HepG2 (cell line): ENCODE results near the gene DDX23. TPM values are rescaled to one million over a fixed set of nuclear protein-coding genes. Genes with fewer than 3 reads are reported as not detected.

Source experiments
- CC2D1A ChIP-seq: sonication (generic); formaldehyde crosslinking; IDR thresholded peaks from 2 replicates; pipeline ENCODE4 v1.8.1; 2023; ENCODE audit warnings: mild to moderate bottlenecking, missing genetic modification reagents
- CEBPB ChIP-seq: IDR thresholded peaks from 2 replicates; pipeline ENCODE4 v1.6.1; 2011; ENCODE audit warnings: low read depth, low read length, improper control_type of control experiment, borderline replicate concordance
- FOXK1 ChIP-seq: sonication (generic); formaldehyde crosslinking; IDR thresholded peaks from 2 replicates; pipeline ENCODE4 v1.4.0; 2020; ENCODE audit warnings: low read depth, missing genetic modification reagents, borderline replicate concordance
- MED13 ChIP-seq: sonication (generic); formaldehyde crosslinking; IDR thresholded peaks from 2 replicates; pipeline ENCODE4 v1.5.0; 2020; ENCODE audit warnings: missing genetic modification reagents
- MIER3 ChIP-seq: IDR thresholded peaks from 2 replicates; pipeline ENCODE4 v1.6.1; 2016; ENCODE audit warnings: missing compliant biosample characterization, borderline replicate concordance
- NFE2 ChIP-seq: sonication (generic); formaldehyde crosslinking; IDR thresholded peaks from 2 replicates; pipeline ENCODE4 v1.4.0; 2020; ENCODE audit warnings: missing genetic modification reagents
- SATB2 ChIP-seq: sonication (generic); formaldehyde crosslinking; IDR thresholded peaks from 2 replicates; pipeline ENCODE4 v1.5.0; 2020; ENCODE audit warnings: missing genetic modification reagents
- TRIM24 ChIP-seq: sonication (generic); formaldehyde crosslinking; IDR thresholded peaks from 2 replicates; pipeline ENCODE4 v1.8.0; 2022; ENCODE audit warnings: mild to moderate bottlenecking, missing genetic modification reagents
- ZC3H13 ChIP-seq: sonication (generic); formaldehyde crosslinking; IDR thresholded peaks from 2 replicates; pipeline ENCODE4 v1.8.1; 2023; ENCODE audit warnings: mild to moderate bottlenecking, missing genetic modification reagents, moderate library complexity
- ZNF598 ChIP-seq: sonication (generic); formaldehyde crosslinking; IDR thresholded peaks from 2 replicates; pipeline ENCODE4 v1.5.1; 2020; ENCODE audit warnings: mild to moderate bottlenecking, missing genetic modification reagents, borderline replicate concordance
- polyA plus RNA-seq, 8 experiments: library from polyadenylated mRNA; depleted of rRNA in 3 of 8; stranded (reverse) in 7 of 8; unstranded in 1 of 8; fragments of >200 nt; fragmentation: Illumina TruSeq in 4 of 8; extraction: Trizol in 4 of 8; gene quantifications; 2 replicates each; pipeline versions ENCODE4 v1.2.1 to v1.2.3, GENCODE V29; 2011 to 2016; ENCODE audit warnings: low read depth in 4 of 8, missing spikeins in 1 of 8, mixed read lengths in 1 of 8; ENCODE audit not compliant: insufficient read depth in 1 of 8
- total RNA-seq, 5 experiments: library from RNA; depleted of rRNA; stranded (reverse); fragments of >200 nt; fragmentation: Illumina TruSeq; extraction: Trizol; gene quantifications; 2 replicates each; pipeline ENCODE4 v1.2.3, GENCODE V29; 2016; ENCODE audit warnings: low read depth in 1 of 5
- TF ChIP-seq, protein P1 (sequence below): sonication (generic); formaldehyde crosslinking; IDR thresholded peaks from 2 replicates; pipeline ENCODE4 v1.4.0; 2020; ENCODE audit warnings: low read depth, missing genetic modification reagents
- TF ChIP-seq, protein P2 (sequence below): sonication (generic); formaldehyde crosslinking; IDR thresholded peaks from 2 replicates; pipeline ENCODE4 v1.4.0; 2020; ENCODE audit warnings: missing genetic modification reagents, borderline replicate concordance
- TF ChIP-seq, protein P3 (sequence below): sonication (generic); formaldehyde crosslinking; IDR thresholded peaks from 2 replicates; pipeline ENCODE4 v1.5.1; 2020; ENCODE audit warnings: mild to moderate bottlenecking, moderate library complexity, missing genetic modification reagents
- TF ChIP-seq, protein P4 (sequence below): sonication (generic); formaldehyde crosslinking; IDR thresholded peaks from 2 replicates; pipeline ENCODE4 v1.4.0; 2020; ENCODE audit warnings: missing genetic modification reagents

The DDX23 gene
- total and polyA plus RNA-seq, 2 of the 13 experiments (the other 11 are each of a cell fraction or from before 2014, with no cell fraction given): 35.7 to 90.0 TPM

DNA sequence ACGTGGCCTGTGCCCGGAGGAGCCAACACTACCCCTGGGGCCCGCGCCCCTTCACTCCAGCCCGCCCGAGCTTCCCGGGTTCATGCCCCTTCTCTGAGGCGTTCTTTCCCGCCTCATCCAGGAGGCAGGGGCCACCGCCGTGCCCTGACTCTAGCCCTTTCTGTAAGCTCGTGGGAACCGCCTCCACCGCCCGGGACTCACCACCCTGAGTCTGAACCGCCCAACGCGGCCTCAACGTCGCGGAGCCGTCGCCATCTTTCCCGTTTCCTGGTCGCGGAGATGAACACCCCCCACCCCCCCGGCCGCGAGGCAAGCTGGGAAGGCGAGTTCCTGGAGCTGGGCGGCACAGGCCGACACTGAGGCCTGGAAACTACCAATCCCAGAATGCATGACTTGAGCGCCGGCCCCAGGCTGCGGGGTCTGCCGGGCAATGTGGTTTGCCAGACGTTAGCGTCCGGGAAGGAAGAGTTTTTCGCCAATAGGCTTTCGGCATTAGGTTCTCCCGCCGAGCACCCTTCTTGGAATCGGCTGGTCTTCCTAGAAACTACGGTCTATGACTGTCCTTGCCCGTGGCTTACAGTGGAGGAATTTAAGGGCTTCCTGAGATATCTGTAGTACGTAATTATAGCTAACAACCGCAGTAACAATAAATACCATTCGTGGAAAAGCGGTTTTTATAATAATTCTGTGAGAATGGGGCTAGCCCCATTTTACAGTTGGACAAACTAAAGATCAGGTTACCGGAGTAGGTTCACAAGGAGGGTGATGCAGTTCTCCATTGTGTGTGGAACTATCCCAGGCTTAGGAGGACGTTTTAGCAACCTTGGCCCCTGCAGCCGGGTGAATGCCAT, at the start of gene DDX23 (continued):
- TF ChIP-seq, protein P1, sequence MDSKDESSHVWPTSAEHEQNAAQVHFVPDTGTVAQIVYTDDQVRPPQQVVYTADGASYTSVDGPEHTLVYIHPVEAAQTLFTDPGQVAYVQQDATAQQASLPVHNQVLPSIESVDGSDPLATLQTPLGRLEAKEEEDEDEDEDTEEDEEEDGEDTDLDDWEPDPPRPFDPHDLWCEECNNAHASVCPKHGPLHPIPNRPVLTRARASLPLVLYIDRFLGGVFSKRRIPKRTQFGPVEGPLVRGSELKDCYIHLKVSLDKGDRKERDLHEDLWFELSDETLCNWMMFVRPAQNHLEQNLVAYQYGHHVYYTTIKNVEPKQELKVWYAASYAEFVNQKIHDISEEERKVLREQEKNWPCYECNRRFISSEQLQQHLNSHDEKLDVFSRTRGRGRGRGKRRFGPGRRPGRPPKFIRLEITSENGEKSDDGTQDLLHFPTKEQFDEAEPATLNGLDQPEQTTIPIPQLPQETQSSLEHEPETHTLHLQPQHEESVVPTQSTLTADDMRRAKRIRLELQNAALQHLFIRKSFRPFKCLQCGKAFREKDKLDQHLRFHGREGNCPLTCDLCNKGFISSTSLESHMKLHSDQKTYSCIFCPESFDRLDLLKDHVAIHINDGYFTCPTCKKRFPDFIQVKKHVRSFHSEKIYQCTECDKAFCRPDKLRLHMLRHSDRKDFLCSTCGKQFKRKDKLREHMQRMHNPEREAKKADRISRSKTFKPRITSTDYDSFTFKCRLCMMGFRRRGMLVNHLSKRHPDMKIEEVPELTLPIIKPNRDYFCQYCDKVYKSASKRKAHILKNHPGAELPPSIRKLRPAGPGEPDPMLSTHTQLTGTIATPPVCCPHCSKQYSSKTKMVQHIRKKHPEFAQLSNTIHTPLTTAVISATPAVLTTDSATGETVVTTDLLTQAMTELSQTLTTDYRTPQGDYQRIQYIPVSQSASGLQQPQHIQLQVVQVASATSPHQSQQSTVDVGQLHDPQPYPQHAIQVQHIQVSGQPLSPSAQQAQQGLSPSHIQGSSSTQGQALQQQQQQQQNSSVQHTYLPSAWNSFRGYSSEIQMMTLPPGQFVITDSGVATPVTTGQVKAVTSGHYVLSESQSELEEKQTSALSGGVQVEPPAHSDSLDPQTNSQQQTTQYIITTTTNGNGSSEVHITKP (CRISPR knock-in tag): peak; percentile 69; the same call in 1 of the 2 replicates
- TF ChIP-seq MED13 (CRISPR knock-in tag) (peak; percentile 45; the same call in 1 of the 2 replicates), ZNF598 (no peak), SATB2 (CRISPR knock-in tag) (no peak), TRIM24 (CRISPR knock-in tag) (no peak), FOXK1 (peak; percentile 75; the same call in 1 of the 2 replicates), ZC3H13 (CRISPR knock-in tag) (0 out of 2 replicates have a peak, but pooled peaks have one; percentile 57), NFE2 (CRISPR knock-in tag) (no peak), MIER3 (peak; percentile 27; the same call in 1 of the 2 replicates), CEBPB (no peak), CC2D1A (CRISPR knock-in tag) (no peak)
- TF ChIP-seq, protein P2, sequence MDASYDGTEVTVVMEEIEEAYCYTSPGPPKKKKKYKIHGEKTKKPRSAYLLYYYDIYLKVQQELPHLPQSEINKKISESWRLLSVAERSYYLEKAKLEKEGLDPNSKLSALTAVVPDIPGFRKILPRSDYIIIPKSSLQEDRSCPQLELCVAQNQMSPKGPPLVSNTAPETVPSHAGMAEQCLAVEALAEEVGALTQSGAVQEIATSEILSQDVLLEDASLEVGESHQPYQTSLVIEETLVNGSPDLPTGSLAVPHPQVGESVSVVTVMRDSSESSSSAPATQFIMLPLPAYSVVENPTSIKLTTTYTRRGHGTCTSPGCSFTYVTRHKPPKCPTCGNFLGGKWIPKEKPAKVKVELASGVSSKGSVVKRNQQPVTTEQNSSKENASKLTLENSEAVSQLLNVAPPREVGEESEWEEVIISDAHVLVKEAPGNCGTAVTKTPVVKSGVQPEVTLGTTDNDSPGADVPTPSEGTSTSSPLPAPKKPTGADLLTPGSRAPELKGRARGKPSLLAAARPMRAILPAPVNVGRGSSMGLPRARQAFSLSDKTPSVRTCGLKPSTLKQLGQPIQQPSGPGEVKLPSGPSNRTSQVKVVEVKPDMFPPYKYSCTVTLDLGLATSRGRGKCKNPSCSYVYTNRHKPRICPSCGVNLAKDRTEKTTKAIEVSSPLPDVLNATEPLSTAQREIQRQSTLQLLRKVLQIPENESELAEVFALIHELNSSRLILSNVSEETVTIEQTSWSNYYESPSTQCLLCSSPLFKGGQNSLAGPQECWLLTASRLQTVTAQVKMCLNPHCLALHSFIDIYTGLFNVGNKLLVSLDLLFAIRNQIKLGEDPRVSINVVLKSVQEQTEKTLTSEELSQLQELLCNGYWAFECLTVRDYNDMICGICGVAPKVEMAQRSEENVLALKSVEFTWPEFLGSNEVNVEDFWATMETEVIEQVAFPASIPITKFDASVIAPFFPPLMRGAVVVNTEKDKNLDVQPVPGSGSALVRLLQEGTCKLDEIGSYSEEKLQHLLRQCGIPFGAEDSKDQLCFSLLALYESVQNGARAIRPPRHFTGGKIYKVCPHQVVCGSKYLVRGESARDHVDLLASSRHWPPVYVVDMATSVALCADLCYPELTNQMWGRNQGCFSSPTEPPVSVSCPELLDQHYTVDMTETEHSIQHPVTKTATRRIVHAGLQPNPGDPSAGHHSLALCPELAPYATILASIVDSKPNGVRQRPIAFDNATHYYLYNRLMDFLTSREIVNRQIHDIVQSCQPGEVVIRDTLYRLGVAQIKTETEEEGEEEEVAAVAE (CRISPR knock-in tag): no peak
- TF ChIP-seq, protein P3, sequence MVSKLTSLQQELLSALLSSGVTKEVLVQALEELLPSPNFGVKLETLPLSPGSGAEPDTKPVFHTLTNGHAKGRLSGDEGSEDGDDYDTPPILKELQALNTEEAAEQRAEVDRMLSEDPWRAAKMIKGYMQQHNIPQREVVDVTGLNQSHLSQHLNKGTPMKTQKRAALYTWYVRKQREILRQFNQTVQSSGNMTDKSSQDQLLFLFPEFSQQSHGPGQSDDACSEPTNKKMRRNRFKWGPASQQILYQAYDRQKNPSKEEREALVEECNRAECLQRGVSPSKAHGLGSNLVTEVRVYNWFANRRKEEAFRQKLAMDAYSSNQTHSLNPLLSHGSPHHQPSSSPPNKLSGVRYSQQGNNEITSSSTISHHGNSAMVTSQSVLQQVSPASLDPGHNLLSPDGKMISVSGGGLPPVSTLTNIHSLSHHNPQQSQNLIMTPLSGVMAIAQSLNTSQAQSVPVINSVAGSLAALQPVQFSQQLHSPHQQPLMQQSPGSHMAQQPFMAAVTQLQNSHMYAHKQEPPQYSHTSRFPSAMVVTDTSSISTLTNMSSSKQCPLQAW (CRISPR knock-in tag): peak; percentile 83; the same call in 1 of the 2 replicates
- TF ChIP-seq, protein P4, sequence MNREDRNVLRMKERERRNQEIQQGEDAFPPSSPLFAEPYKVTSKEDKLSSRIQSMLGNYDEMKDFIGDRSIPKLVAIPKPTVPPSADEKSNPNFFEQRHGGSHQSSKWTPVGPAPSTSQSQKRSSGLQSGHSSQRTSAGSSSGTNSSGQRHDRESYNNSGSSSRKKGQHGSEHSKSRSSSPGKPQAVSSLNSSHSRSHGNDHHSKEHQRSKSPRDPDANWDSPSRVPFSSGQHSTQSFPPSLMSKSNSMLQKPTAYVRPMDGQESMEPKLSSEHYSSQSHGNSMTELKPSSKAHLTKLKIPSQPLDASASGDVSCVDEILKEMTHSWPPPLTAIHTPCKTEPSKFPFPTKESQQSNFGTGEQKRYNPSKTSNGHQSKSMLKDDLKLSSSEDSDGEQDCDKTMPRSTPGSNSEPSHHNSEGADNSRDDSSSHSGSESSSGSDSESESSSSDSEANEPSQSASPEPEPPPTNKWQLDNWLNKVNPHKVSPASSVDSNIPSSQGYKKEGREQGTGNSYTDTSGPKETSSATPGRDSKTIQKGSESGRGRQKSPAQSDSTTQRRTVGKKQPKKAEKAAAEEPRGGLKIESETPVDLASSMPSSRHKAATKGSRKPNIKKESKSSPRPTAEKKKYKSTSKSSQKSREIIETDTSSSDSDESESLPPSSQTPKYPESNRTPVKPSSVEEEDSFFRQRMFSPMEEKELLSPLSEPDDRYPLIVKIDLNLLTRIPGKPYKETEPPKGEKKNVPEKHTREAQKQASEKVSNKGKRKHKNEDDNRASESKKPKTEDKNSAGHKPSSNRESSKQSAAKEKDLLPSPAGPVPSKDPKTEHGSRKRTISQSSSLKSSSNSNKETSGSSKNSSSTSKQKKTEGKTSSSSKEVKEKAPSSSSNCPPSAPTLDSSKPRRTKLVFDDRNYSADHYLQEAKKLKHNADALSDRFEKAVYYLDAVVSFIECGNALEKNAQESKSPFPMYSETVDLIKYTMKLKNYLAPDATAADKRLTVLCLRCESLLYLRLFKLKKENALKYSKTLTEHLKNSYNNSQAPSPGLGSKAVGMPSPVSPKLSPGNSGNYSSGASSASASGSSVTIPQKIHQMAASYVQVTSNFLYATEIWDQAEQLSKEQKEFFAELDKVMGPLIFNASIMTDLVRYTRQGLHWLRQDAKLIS: no peak
